NCI-H1694 (cell line): ENCODE measurements around the gene CD47.
A peak's percentile ranks its signal among the peaks of the same experiment; 100 is the strongest.

ENCODE experiments used
- DNase-seq: peaks from one replicate; lab custom pipeline; 2025; lab: John Stamatoyannopoulos, UW

CD47 gene

DNA sequence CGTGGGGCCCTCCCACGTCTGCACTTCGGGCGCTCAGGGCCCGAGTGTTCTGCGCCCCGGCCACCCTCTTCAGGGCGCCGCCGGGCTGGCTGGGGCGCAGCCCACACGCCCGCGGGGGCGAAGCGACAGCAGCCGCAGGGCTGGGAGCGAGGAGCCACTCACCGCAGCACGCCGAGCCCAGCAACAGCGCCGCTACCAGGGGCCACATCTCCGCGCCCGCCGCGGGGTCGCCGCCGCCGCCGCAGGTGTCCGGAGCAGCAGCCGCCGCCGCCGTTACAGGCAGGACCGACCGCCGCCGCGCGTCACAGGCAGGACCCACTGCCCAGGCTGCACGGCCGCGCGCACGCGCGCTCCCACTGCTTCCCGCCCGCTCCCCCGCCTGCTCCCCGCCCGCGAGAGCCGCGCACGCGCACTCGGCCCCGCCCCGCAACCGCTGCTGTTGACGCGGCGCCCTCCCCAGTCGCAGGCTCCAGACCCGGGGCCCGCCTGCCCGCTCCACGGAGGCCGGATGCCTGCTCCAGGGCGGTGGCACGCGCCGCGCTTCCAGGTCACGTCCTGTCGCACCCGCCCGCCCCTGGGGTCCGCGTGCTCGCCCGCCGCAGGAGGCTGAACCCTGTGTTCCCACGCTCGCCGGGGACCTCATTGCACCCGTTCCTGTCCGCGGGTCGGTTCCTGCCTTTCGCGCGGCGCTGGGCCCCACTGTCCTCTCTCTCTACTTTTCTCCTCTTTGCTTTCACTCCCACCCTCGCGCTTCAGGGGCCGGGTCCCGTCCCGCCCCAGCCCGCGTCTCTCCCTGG, at the start of gene CD47:
TSS of gene CD47 (minus strand) at position 331 of the 797 bp plus-strand sequence. CDS start at position 208, 123 bp downstream.
- DNase-seq: peak; percentile 56

DNA sequence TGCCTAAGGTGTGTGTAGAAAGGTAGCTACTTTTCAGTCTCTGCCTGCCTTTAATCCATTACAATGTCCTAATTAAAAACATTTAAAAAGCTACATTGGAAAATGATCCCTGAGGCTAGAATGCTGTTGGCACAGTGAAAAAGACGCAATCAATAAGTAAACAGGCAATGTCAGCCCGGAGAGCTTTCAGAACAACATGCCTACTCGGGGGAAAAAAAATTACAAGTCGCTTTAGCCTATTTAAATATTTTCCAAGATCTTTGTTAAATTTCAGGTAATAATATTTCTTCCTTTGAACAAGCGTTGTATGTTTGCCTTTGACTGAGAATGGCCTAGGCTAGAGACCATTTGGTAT, 46.6 kb upstream of the CD47 start:
- no peak for DNase-seq

DNA sequence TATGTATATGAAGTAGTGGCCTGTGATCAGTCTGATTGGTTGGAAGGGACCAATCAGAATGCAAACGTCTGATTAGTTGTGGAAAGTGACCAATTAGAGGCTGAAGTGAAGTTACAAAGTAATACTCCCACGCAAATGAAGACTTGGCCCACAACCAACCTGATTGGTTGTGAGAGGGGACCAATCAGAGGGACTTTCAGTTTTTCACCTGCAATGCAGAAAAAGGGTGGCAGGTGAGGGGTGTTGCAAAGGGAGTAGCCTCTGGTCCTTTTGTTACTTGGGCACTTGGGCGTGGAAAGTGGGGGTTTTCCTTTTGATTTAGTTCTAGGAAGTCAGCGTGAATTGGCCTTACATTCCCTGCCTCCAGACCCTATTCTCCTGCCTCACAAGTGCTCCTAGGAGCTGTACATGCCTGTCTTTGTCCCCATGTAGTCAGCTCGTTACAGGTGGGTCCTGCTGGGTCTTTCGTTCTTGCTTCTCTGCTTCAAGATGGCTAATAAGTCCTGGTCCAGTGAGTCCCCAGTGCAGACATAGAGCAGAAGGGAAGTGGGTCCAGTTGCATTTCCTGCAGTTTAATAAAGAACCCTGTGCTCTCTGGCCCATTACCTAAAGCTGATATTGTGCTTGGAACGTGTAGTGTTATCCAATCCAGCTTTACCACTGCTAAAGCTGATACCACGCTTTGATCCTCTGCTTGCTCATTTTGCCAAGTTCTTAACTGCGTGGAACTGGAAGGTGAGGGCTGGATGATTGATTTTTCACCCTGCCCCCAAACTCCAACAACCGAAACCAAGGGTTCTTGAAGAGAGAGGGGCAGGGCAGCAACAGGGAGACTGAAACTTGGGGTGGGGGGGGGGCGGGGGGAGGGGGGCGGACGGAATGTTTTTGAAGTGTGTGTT, 46.0 kb upstream of the CD47 start:
- DNase-seq: no peak

DNA sequence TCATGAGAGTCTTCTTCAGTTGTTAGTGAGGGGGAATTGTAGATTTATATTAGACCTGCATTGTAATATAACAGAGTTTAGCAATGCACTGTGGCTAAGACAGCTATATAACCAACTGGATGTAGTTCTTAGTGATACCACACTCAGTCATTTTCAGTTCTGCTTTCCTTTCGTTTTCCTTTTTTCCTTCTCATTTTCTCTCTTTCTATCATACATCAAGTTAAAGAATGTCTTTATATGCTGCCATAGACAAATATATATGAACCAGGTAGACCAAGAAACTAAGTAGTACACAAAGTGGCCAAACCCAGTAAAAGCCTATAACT, 43.7 kb upstream of the CD47 start:
- no peak for DNase-seq

DNA sequence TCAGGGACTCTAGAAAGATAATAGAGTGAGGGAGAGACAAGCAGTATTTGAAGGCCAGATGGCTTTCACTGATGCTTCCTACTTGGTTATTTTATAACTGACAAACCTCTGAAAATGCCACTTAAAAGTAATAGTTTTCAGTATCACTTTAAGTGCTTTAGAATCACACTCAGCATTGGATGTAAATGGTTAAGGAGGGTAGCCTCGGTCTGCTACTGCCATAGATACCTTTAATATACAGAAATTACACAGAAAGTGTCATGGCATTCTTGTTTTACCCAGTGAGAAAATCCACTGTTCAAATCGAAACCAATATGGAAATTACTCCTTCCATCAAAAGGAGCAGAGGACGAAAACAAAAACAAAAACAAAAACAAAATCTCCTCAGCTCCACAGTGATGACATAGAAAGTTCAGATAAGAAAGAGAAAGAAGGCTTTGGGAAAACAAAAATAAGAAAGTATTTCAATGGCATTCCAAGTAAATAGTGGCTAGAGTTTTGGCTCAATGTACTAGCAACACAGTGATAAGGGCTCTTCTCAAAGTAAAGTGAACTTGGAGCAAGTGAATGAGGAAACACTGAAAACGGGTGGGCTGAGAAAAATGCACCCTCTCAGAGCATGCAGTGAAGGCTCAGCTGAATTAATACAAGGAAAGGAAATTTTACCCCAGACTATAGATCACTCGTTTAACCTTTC, 43.2 kb upstream of the CD47 start:
- no peak for DNase-seq

DNA sequence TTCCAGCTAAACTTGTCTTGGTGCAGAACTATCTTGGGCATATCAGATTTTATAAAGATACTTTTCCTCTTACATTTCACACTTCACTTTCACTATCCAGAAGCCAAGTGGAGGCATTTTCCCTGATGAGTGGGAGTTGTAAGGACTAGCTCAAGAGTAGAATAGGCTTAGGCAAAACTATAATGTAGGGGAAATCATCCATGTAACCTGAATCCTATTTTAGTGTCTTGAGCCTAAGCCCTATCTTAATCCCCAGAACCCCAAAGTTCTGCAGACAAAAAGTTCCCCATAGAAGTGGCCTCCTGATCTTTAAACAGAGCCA, 42.2 kb upstream of the CD47 start:
- DNase-seq: no peak

DNA sequence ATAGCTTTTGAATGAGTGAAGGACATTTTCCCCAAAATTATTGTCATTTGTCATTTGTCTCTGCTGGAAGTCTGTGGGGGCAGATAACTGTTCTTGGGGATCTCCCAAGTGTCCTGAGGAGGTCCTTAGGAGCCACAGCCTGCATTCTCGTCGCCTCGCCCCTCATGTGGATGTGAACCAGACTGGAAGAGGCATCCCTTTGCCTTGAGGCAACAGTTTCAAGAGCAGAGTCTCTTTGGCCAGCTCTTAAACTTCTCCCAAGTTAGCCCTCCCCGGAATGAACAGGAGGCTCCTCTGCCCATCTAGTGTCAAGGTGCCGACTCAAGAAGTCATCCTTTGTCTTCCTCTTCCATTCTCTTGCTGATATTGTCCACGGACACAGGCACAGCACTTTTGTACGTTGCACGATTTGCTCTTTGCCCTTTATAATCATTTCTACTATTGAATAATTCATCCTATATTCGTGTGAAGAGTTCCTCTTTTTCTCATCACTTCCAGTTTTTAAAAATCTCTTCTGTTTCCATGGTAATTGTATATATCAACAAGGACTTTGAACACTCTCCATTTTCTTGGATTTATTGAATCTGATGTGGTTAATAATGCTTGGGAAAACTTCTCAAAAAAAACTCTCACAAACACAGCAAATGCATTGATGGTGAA, 40.8 kb upstream of the CD47 start:
- no peak for DNase-seq

DNA sequence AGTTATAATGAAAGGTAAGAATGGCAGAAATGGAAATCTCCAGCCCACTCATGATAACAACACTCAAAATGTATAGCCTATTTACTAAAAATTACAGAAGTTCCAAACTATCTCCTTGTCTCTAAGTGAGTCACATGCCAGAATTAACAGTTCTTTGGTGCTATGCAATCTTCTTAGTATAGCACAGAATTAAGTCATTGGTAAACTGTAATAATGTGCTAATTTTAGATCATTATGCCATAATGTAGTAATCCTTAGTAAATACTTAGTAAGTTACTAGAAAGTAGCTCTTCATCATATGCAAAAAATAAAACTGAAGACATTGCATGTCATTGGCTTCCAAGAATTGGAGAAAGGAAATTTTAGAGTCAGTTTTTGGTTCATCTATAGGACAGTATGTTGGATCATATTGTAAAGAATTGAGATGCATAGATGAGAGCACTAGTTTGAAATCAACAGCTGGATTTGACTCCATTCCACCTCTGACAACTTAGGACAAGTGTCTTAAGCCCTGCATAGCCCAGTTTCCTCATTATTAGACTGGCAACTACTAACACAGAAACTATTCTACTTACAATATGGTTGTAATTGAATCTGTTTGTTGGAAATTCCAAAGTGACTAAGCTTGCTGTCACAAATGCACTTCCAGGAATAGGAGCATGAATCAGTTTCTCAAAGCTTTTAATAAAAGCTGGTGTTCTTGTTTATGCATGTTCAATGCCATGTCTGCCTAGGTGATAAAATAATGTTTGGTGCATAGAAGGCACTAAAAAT, 40.1 kb upstream of the CD47 start:
- DNase-seq: no peak

DNA sequence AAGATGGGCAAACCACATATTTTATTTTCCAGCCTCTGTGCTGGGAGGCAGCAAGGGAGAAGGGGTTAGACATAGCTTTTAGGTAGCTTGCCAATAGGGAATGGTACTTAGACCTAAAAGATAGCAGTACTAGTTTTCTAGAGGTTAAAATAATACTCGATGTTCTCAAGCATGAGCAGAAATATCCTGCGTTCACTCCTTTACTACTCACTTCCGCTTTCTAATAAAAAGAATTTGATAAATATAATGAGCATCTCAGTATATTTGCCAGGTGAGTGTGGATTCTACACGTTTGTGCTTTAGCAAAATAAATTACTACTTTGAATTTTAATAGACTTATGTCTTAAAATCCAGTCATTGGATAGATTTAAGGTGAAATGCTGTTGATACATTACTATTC, 39.4 kb upstream of the CD47 start:
- DNase-seq: no peak

DNA sequence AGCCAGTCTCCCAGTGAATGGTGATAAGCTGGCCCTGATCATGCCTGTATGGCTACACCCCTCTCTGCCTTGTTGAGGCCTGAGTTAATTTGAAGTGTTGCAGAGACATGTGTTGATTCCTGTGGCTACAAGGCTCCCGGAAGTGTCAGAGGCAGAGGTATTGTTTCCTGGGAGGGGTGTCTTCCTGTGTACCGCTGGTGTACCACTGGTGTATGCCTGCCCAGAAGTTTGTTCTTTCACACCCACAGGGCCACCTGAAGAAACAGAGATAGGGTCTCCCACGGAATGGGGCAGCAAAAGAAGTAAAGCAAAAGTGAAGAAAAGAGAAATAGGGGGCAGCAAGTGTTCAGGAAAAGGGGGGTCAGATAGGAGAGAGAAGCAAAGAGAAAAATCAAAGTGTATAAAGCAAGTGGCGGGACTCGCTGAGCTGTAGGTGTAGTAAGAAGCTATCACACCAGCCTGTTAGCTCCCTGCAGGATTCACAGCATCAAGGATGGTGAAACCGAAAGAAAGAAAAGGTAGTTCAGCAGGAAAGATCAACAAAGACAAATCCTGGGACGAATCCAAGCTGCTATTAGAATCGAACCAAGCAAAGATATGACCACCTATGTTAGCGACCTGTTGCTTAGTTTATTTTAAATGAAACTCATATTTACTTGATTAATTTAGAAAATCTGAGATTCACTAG, 36.6 kb upstream of the CD47 start:
- no peak for DNase-seq

DNA sequence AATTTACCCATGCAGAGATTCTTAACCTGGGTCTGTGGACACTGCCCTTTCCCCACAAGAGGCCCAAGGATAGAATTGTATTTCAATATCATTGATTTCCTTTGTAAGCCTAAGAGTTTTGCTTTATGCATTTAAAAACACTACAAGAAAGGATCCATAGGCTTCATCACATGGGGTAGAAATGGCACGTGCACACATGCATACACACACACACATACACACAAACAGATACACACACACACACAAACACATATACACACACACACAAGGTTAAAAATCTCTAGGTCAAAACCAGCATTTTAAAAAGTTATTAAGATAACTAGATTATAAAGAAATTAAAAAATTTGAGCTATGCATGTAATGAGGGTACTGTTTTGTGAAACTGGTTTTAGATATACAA, 35.5 kb upstream of the CD47 start:
- DNase-seq: no peak

DNA sequence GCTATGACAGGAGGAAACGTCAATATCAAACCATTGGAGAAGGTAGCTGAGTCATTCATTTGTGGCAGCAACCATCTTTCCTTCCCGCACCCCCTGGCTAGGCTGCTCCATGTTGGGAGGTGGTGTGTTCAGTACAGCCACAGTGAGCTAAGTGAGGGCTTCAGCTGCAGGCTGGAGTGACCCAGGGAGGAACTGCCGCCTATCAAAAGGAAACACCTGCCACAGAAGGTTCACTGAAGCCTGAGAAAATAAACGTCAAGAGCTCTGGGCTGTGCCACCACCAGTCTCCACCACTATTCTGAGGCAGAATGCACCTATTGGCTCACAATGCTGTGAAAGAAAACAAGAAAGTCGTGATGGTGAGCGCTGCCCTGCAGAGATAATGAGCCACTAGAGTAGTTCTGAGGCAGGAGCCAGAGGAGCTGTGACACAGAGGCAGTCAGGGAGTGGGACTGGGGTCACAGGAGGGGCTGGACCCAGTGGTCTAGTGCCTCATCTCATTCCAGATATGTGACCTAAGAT, 34.8 kb upstream of the CD47 start:
- DNase-seq: no peak

DNA sequence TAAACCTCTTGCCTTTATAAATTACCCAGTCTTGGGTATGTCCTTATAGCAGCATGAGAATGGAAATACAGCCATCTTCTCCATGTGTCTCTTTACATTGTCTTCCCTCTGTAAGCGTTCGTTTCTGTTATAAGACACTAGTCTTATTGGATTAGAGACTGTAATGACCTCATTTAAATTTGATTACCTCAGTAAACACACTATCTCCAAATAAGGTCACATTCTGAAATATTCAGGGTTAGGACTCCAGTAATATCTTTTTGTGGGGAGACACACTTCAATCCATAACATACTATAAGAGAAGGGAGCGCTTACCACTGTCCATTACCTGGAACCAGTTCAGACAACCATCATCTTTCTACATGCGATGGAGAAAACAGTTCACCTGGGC, 34.3 kb upstream of the CD47 start:
- no peak for DNase-seq

DNA sequence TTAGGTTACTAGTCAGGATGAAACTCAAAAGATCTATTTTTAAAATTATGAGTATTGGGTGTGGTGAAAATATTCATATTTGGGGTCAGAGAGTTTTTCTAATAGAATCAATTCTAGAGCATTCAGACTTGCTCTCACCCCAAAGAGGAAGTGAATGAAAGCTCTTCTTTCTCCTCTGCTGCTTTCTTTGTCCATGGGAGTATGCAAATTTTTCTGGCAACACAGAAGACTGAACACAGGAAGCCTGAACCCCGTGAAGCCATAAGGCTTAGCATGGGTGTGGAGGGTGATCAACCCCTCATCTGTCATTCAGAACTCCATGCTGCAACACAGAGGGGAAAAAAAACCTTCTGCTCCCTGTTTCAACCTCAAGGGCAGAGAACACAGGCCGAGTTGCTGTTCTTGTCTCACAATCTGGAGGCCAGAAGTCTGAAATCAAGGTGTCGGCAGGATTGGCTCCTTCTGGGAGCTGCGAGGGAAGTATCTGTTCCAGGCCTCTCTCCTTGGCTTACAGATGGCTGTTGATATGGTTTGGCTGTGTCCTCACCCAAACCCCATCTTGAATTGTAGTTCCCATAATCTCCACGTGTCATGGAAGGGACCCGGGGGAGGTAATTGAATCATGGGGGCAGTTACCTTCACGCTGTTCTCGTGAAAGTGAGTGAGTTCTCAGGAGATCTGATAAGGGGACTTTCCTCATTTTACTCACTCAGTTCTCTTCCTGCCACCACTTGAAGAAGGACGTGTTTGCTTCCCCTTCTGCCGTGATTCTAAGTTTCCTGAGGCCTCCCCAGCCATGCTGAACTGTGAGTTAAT, 33.7 kb upstream of the CD47 start:
- DNase-seq: no peak

DNA sequence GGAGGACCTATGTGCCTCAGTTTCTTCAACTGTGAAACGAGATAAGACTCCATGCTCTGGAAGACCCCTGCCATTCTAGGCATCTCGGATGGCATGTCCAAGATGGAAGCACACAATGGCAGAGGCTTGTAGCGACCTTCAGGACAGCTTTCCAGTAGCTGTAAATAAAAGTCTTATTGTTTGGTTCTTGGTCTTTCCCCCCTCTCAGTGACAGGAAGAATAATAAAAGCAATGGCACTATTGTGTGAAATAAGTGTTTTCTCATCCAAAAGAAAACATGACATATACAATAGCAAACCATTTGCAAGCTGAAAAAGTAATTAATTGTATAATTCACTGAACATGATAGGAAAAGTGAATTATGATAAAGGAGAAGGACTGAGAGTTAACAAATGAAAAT, 32.5 kb upstream of the CD47 start:
- DNase-seq: no peak

DNA sequence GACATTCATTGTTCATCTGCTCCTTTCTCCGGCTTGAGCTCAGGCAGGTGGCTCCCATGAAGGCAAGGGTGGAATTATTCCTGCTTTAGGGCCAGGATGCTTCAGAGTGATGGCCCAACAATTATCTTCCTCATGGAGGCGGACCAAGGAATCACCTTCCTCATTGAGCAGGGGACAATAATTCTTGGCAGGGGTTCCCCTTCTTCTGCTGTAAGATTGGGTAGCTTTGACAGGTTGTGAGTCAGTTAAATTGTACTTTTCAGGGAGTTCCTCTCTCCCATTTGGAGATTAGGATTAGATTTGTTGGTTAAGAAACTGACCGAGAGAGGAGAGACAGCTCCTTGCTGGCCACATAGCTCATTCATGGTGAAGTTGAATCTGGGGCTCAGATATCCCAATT, 31.4 kb upstream of the CD47 start:
- DNase-seq: no peak

DNA sequence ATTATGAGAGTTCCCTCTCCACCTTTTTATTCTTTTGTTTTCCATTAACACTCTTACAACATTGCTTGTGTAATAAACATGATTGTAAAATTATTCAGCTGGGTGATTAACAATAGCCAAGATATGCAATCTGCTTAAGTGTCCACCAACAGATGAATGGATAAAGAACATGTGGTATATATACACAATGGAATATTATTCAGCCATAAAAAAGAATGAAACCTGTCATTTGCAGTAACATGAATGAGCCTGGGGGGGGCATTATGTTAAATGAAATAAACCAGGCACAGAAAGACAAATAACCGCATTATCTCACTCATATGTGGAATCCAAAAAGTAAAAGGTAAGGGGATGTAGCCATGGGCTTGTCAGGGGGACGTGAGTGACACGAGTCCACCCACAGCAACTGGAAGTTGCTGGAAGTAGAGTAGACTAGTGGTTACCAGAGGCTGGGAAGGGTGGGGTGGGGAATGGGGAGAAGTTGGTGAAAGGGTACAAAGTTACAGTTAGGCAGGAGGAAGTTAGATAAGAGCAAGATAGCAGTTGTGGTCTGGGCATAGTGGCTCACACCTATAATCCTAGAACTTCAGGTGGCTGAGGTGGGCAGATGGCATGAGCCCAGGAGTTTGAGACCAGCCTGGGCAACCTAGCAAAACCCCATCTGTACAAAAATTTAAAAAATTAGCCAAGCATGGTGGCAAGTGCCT, 28.7 kb upstream of the CD47 start:
- DNase-seq: no peak

DNA sequence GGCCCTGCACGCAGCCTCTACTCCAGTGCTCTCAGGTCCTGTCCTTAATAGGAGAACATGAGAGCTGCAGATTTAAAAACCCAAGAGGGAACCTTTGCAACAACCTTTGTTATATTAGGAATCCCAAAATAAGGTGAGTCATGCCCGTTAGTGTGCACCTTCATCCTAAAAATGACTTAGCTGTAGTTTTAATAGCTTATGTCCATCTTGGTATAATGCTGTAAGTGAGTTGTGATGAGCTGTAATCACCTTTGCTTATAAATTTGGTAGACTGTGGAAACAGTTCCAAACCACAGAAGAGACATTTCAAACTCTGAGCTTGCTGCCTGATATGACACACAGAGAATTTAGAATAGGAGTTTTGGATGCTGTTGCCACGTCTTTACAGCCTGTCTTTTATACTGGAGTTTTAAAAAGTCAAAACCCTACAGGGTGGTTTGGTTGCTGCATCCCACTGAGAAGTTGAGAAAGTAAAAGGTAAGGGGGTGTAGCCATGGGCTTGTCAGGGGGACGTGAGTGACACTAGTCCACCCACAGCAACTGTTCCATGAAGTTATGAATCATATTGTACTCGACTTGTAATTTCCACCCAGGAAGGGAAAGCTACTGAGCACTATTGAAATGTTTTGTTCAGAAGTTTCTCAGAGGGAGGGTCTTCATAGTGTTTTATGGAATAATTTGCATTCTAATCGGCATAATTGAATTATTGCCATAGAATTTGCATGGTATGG, 27.4 kb upstream of the CD47 start:
- no peak for DNase-seq
